Measurements from ENCODE around the gene TMEM9. TPM values are rescaled to one million over a fixed set of nuclear protein-coding genes. Genes with fewer than 3 reads are reported as not detected.

The TMEM9 gene
- total and polyA plus RNA-seq, 2 of the 8 experiments (the other 6 are each of a cell fraction or from before 2014, with no cell fraction given): 79.9 to 181 TPM

GRCh38 chr1:201154389-201155165 is at the start of gene TMEM9 (continued):
- no peak for TF ChIP-seq SAP30 (IDR thresholded peaks at IDR 0.05; ENCODE audit: insufficient read depth, insufficient replicate concordance, low read length)
